Body of pancreas (tissue), 4 donors: ENCODE data around the gene NLGN1. TPM values are rescaled to one million over a fixed set of nuclear protein-coding genes. Genes with fewer than 3 reads are reported as not detected.

Source experiments
- ATAC-seq: fragments of 150-250 bp; one replicate; pipeline ENCODE4 v1.9.1; 2016
- DNase-seq, 4 donors: peaks; one replicate each; pipeline ENCODE4 v3.0.0-alpha.2; 2019
- H3K27ac ChIP-seq, 4 donors: fragments of 200-600 bp; sonication (generic); 1 replicate in 3 of 4; 2 replicates in 1 of 4; pipeline versions ENCODE4 v1.5.1 to v1.6.1; 2016 to 2019; ENCODE audit warnings: mild to moderate bottlenecking in 1 of 4, mixed read lengths in 1 of 4, moderate library complexity in 1 of 4
- H3K27me3 ChIP-seq, 2 donors: fragments of 200-600 bp; sonication (generic); one replicate each; pipeline ENCODE4 v1.6.0; 2016; ENCODE audit warnings: mild to moderate bottlenecking in 1 of 2
- H3K36me3 ChIP-seq, 2 donors: fragments of 200-600 bp; sonication (generic); replicated peaks in 1 of 2; 2 replicates each; pipeline ENCODE4 v1.5.1; 2016; ENCODE audit warnings: low read depth in 2 of 2; ENCODE audit not compliant: insufficient read depth in 1 of 2
- H3K4me1 ChIP-seq: fragments of 200-600 bp; sonication (generic); one replicate; pipeline ENCODE4 v1.6.0; 2016
- H3K4me3 ChIP-seq, 2 donors: fragments of 200-600 bp; sonication (generic); 1 replicate in 1 of 2; 2 replicates in 1 of 2; pipeline ENCODE4 v1.5.1; 2016 to 2019
- H3K9me3 ChIP-seq, 3 donors: fragments of 200-600 bp; sonication (generic); 1 replicate in 2 of 3; 2 replicates in 1 of 3; pipeline ENCODE4 v1.5.1; 2016
- POLR2A ChIP-seq, 3 donors: fragments of 450-650 bp; IDR thresholded peaks; one replicate each; pipeline ENCODE4 v1.6.1; 2016; ENCODE audit warnings: antibody characterized with exemption in 3 of 3, mild to moderate bottlenecking in 2 of 3
- WGBS, 2 donors: methylation state at CpG; one replicate each; pipeline ENCODE4 v1.1.5; 2017; 5-methylcytosine and 5-hydroxymethylcytosine counted together
- intact Hi-C: fragments of 100-400 bp; cut with DNase I; formaldehyde crosslinking; loops from one replicate; pipeline ENCODE4 v1.15.1; 2023
- total RNA-seq, 2 donors: library from RNA; depleted of rRNA; stranded (reverse); fragments of >200 nt; gene quantifications; one replicate each; pipeline ENCODE4 v1.1.0, GENCODE V29; 2016
- TF ChIP-seq, protein P1 (sequence below), 7 experiments: fragments of 450-650 bp in 4 of 7; fragments of 200-600 bp in 3 of 7; sonication (generic) in 3 of 7; IDR thresholded peaks; one replicate each; pipeline ENCODE4 v1.5.1; 2016 to 2019; ENCODE audit warnings: antibody characterized with exemption in 7 of 7

The NLGN1 gene
- total RNA-seq, 2 donors from 2014 or later = 0.52 to 1.3 TPM

DNA sequence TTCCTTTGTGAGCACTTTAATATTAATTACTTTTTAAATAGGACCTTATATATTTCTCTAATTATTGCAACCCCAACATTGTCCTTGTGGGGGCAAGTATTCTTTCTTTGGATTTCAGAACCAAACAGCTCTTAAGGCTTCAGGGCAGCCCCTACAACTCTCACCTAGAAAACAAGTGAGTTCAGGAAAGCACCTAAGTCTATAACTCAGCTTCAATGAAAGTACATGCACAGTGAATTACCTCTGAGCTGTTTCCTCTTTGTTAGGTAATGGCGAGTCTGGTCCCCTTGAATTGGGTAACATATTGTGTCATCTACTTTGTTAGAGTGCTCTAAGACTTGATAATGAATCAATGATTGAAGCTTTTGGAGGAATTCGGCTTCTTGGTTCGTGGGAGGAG is 545.7 kb downstream of the NLGN1 start:
- WGBS, 2 donors = 37 to 57% methylated on average over 3 of the region's 3 CpGs
- Histone ChIP-seq H3K4me3 (no peak overlapping the region), H3K4me1 (no peaks in the 10 kb centered on the region), H3K27ac (no peak overlapping the region), H3K36me3 (no peaks in the 10 kb centered on the region), H3K27me3 (no peaks in the 10 kb centered on the region), H3K9me3 (no peaks in the 10 kb centered on the region)
- TF ChIP-seq POLR2A (IDR thresholded peaks at IDR 0.05) = no peak
- TF ChIP-seq, protein P1, sequence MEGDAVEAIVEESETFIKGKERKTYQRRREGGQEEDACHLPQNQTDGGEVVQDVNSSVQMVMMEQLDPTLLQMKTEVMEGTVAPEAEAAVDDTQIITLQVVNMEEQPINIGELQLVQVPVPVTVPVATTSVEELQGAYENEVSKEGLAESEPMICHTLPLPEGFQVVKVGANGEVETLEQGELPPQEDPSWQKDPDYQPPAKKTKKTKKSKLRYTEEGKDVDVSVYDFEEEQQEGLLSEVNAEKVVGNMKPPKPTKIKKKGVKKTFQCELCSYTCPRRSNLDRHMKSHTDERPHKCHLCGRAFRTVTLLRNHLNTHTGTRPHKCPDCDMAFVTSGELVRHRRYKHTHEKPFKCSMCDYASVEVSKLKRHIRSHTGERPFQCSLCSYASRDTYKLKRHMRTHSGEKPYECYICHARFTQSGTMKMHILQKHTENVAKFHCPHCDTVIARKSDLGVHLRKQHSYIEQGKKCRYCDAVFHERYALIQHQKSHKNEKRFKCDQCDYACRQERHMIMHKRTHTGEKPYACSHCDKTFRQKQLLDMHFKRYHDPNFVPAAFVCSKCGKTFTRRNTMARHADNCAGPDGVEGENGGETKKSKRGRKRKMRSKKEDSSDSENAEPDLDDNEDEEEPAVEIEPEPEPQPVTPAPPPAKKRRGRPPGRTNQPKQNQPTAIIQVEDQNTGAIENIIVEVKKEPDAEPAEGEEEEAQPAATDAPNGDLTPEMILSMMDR (IDR thresholded peaks at IDR 0.05) = no peak
- ATAC-seq (no peak), DNase-seq (no peak)
- intact Hi-C loops = no loop called here

DNA sequence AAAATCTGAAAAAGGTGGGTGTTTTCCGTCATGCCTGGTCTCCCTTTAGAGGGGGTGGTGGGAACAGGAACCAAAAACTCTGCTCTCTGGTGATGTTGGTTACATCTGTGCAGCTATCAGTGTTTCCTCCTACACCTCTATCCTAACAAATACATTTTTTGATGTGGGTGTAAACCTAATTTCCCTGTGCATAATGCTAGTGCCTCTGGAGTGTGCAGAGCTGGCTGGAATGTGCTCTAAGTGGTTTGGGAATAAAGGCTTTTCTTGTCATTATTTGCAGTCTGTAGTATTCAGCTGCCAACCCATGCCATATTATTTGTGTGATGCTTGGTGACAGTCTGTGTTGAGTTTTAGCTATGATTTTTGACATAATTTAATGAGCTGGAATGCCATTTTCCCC is 547.6 kb downstream of the NLGN1 start:
- Histone ChIP-seq H3K27ac (no peak overlapping the region), H3K36me3 (no peaks in the 10 kb centered on the region), H3K27me3 (no peaks in the 10 kb centered on the region), H3K9me3 (no peaks in the 10 kb centered on the region), H3K4me3 (no peak overlapping the region), H3K4me1 (no peaks in the 10 kb centered on the region)
- DNase-seq (no peak), ATAC-seq (no peak)
- TF ChIP-seq POLR2A (IDR thresholded peaks at IDR 0.05) = no peak
- TF ChIP-seq, protein P1 (IDR thresholded peaks at IDR 0.05) = no peak
- intact Hi-C loops = no loop called here
- WGBS, 2 donors = 28 to 52% methylated on average over 1 of the region's 1 CpG

DNA sequence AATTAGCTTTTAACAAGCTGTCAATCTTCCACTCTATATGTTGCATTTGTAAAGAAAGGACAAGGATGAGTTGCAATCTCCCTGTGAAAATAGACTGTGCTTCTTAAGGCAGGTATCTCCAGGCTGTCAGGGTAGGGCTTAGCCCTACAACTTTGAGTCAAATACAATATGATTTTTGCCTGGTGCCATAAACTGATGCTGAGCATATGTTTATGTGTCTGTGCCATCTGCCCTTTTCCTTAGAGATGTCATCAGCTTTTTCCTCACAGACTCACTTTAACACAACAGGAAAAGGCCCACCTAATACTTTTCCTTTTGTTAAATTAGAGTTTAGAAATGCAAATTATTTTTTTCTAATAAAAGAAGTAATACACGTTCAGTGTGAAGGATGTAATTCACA is 548.3 kb downstream of the NLGN1 start:
- TF ChIP-seq, protein P1 (IDR thresholded peaks at IDR 0.05) = no peak
- no peak for TF ChIP-seq POLR2A (IDR thresholded peaks at IDR 0.05)
- H3K4me3 ChIP-seq = no peak overlapping the region
- H3K9me3 ChIP-seq = no peaks in the 10 kb centered on the region
- ATAC-seq (no peak), DNase-seq (no peak)
- 46 to 50% methylated on average over 1 of the region's 1 CpG for WGBS, 2 donors
- no peaks in the 10 kb centered on the region for H3K4me1 ChIP-seq
- intact Hi-C loops = no loop called here
- H3K27me3 ChIP-seq = no peaks in the 10 kb centered on the region
- no peak overlapping the region for H3K27ac ChIP-seq
- H3K36me3 ChIP-seq = no peaks in the 10 kb centered on the region

DNA sequence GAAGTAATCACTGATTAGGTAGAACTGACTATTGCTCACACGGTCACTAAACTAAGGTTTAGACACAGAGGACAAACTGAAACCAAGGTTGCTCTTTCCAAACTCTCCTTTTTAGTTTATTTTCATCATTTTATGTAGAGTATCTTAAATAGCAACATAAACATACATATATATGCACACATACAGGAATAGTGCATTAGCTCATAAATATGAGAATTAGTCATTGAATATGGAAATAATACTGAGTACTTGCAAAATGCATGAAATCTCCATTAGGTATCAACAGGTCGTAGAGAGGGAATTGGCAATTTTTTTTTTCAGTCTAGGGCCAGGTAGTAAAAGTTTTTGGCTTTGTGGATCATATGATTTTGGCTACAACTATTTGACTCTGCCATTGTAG is 557.1 kb downstream of the NLGN1 start:
- no peak for DNase-seq
- Histone ChIP-seq H3K9me3 (no peaks in the 10 kb centered on the region), H3K4me3 (no peak overlapping the region), H3K4me1 (no peaks in the 10 kb centered on the region), H3K27me3 (no peaks in the 10 kb centered on the region), H3K27ac (no peak overlapping the region), H3K36me3 (no peaks in the 10 kb centered on the region)
- no peak for TF ChIP-seq POLR2A (IDR thresholded peaks at IDR 0.05)
- TF ChIP-seq, protein P1 (IDR thresholded peaks at IDR 0.05) = no peak
- intact Hi-C loops = no loop called here
- 44 to 51% methylated on average over 2 of the region's 2 CpGs for WGBS, 2 donors
- no peak for ATAC-seq

DNA sequence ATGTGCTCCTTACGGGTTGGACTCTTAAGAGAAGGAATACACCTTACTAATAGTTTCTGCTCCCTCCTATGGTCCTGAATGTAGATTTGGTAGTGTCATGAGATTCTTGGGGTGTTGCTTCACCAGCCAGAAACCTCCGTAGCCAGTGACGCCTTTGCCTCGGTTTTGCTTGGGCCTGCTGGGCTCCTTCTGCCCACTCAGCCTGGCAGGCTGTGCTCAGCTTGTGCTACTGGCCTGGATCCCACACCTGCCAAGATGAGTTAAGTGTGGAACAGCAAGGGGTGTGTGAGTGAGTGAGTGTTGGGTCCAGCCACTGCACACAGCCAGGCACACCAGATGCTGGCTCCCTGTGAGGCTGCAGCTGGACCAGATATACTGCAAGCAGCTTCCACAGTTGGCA is 560.1 kb downstream of the NLGN1 start:
- Histone ChIP-seq H3K4me1 (no peaks in the 10 kb centered on the region), H3K36me3 (no peaks in the 10 kb centered on the region), H3K27ac (no peak overlapping the region), H3K9me3 (no peaks in the 10 kb centered on the region), H3K4me3 (no peak overlapping the region), H3K27me3 (no peaks in the 10 kb centered on the region)
- intact Hi-C loops = no loop called here
- ATAC-seq (no peak), DNase-seq (no peak)
- 73 to 88% methylated on average over 4 of the region's 4 CpGs for WGBS, 2 donors
- TF ChIP-seq, protein P1 (IDR thresholded peaks at IDR 0.05) = no peak
- TF ChIP-seq POLR2A (IDR thresholded peaks at IDR 0.05) = no peak
